ENCODE results near the gene CD68.
A peak's percentile ranks its signal among the peaks of the same experiment; 100 is the strongest.

Gene CD68

DNA sequence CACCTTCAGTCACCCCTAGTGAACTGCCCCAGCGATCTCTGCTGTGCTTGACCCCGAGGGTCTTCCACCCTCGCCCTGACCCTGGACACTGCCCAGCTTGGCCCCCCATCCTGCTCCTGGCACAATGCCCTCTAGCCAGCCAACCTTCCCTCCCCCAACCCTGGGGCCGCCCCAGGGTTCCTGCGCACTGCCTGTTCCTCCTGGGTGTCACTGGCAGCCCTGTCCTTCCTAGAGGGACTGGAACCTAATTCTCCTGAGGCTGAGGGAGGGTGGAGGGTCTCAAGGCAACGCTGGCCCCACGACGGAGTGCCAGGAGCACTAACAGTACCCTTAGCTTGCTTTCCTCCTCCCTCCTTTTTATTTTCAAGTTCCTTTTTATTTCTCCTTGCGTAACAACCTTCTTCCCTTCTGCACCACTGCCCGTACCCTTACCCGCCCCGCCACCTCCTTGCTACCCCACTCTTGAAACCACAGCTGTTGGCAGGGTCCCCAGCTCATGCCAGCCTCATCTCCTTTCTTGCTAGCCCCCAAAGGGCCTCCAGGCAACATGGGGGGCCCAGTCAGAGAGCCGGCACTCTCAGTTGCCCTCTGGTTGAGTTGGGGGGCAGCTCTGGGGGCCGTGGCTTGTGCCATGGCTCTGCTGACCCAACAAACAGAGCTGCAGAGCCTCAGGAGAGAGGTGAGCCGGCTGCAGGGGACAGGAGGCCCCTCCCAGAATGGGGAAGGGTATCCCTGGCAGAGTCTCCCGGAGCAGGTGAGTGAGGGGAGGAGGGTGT, 20.7 kb upstream of the CD68 start, which contains the start of gene TNFSF13:
Gene TNFSF13, plus strand, starts transcription at position 207 of the 776 bp plus-strand sequence. Its CDS starts 290 bp downstream, at position 497.
- peak; percentile 29 for FAIRE-seq

GRCh38 chr17:7559320-7560171, 19.9 kb upstream of the CD68 start:
- no peak for FAIRE-seq
- DNase-seq (ENCODE audit: extremely low spot score, insufficient read length, low read depth): no peak

More for the DNA sequence above, 20.7 kb upstream of the CD68 start, which contains the start of gene TNFSF13:
- DNase-seq (ENCODE audit: extremely low spot score, insufficient read length, low read depth): no peak

DNA sequence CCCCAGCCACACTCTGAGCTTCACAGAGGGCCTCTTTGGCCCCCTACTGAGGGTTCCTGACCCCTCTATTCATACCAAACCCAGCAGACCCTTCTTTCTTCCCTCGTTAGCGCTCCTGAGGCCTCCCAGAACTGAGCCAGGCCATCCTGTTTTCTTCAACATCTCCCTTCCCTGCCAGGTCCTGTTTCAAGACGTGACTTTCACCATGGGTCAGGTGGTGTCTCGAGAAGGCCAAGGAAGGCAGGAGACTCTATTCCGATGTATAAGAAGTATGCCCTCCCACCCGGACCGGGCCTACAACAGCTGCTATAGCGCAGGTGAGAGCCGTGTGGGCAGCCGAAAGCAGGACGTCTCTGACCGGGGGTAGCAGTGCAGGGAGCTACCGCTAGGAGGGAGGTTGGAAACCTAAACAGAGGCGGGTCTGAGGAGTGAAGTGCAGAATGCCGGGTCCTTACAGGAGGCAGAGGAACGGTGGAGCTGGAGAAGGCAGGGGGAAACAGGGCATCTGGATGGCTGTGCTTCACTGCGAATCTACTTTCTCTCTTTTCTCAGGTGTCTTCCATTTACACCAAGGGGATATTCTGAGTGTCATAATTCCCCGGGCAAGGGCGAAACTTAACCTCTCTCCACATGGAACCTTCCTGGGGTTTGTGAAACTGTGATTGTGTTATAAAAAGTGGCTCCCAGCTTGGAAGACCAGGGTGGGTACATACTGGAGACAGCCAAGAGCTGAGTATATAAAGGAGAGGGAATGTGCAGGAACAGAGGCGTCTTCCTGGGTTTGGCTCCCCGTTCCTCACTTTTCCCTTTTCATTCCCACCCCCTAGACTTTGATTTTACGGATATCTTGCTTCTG, 19.0 kb upstream of the CD68 start:
- FAIRE-seq: no peak
- no peak for DNase-seq (ENCODE audit: extremely low spot score, insufficient read length, low read depth)

- DNase-seq (ENCODE audit: extremely low spot score, insufficient read length, low read depth) (peak; percentile 71), FAIRE-seq (peak; percentile 94)
These were observed 18.3 kb upstream of the CD68 start for GRCh38 chr17:7561028-7561575.

DNA sequence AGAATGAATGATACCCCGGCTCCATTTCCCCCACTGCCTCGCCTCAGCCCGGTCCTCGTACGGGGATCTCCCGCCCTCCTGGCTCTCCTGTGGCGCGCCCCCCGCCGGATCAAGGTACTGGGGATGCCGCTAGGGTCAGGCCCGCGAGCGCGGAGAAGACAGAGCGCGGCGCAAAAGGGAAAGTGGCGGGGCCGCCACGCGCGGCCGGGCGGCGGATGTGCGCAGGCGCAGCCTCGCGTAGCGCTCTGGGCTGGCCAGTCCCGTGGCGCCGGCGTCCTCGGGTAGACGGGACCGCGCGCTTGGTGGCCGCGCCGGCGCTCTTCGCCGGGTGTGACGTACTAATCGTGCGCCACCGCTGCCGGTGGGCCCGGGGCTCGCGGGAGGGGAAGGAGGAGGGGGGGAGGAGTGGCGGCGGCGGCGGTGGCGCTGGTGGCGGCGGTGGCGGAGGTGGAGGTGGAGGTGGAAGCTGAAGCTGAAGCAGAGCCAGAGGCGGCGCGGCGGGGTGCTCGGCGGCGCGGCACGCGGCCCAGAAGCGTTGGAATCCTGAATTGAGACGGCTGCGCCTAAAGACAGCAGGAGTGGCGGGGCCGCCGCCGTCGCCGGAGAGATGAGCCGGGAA, 17.7 kb upstream of the CD68 start, which contains the start of gene SENP3:
Gene SENP3, plus strand, starts transcription at position 331 of the 619 bp plus-strand sequence. CDS start 1,158 bp downstream, outside the sequence.
- FAIRE-seq: peak; percentile 87
- peak; percentile 97 for DNase-seq (ENCODE audit: extremely low spot score, insufficient read length, low read depth)

DNA sequence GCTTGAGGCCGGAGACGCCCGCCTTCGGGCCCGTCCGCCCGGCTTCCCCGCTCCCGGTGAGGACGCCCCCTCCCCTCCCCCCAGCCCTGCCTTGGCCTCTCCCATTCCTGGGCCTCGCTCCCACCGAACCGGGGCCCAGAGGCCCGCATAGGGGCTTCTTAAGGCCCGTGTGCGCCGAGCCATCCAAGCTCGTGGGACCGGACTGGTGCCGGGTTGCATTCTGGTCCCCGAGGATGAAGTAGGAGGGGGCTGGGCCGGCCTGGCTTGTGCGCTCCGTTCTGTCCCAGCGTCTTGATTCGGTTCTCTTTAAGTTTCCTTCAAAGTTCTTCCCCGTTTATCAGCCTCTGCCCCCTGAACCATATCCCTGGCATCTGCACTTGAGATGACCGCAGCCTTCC, 17.2 kb upstream of the CD68 start:
- DNase-seq (ENCODE audit: extremely low spot score, insufficient read length, low read depth) (no peak), FAIRE-seq (no peak)

DNA sequence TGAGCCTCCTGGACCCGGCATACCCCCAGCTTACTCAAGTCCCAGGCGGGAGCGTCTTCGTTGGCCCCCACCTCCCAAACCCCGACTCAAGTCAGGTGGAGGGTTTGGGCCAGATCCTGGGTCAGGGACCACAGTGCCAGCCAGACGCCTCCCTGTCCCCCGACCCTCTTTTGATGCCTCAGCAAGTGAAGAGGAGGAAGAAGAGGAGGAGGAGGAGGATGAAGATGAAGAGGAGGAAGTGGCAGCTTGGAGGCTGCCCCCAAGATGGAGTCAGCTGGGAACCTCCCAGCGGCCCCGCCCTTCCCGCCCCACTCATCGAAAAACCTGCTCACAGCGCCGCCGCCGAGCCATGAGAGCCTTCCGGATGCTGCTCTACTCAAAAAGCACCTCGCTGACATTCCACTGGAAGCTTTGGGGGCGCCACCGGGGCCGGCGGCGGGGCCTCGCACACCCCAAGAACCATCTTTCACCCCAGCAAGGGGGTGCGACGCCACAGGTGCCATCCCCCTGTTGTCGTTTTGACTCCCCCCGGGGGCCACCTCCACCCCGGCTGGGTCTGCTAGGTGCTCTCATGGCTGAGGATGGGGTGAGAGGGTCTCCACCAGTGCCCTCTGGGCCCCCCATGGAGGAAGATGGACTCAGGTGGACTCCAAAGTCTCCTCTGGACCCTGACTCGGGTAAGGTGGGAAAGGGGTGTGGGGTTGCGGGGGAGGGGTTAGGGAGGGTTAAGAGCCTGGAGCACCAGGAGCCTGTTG, 16.1 kb upstream of the CD68 start:
- FAIRE-seq (no peak), DNase-seq (ENCODE audit: extremely low spot score, insufficient read length, low read depth) (no peak)

DNA sequence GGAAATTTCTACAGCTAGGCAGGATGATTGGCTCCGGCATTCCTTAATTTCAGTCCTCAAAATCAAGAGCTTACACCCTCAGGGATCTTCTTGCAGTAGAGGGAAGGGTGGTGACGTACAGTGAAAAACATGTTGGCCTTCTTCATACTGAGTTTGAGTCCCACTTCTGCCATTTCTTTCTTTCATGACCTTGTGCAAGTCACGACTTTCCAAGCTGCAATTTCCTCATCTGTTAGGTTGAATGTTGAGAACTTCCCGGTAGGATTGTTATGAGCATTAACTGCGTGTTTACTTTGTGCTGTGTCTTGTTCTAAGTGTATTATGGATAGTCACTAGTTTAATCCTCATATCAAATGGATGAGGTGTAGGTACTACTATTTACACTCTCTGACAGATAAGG, 9.9 kb upstream of the CD68 start:
- FAIRE-seq (no peak), DNase-seq (ENCODE audit: extremely low spot score, insufficient read length, low read depth) (no peak)

DNA sequence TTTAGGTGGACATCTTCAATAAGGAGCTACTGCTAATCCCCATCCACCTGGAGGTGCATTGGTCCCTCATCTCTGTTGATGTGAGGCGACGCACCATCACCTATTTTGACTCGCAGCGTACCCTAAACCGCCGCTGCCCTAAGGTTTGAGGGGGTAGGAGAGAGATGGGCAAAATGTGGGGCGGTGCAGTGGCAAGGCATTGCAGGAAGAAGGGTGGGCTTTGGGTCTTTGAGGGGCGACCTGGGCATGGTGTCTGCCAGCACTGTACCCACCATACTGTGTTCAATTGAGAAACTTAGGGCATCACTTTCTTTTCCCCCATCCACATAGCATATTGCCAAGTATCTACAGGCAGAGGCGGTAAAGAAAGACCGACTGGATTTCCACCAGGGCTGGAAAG, 9.1 kb upstream of the CD68 start:
- no peak for FAIRE-seq
- DNase-seq (ENCODE audit: extremely low spot score, insufficient read length, low read depth): no peak

- FAIRE-seq (peak; percentile 99), DNase-seq (ENCODE audit: extremely low spot score, insufficient read length, low read depth) (no peak)
These were observed 7.2 kb upstream of the CD68 start for GRCh38 chr17:7572338-7572587.

DNA sequence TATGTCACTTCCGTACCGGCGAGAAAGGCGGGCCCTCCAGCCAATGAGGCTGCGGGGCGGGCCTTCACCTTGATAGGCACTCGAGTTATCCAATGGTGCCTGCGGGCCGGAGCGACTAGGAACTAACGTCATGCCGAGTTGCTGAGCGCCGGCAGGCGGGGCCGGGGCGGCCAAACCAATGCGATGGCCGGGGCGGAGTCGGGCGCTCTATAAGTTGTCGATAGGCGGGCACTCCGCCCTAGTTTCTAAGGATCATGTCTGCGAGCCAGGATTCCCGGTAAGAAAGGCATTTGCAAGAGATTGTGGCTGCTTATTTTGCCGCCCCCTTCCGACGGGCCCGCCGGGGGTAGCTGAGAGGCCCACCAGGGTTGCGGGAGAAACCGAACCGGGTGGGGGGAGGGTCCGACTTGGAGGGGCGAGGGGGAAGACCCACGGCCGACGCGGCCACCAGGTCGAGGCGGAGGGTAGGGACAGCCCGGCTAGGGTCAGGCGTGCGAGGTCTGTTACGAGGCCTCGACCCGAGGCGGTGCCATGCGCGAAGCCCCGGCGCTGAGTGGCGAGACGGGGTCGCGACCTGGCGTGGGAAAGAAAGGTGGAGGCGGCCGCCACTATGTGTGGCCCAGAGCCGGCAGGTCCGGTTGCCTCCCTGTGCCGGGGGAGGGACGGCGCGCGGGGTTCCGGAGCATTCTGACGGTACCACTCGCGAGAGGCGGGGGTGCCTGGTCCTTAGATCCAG, 6.7 kb upstream of the CD68 start:
- DNase-seq (ENCODE audit: extremely low spot score, insufficient read length, low read depth): peak; percentile 98
- FAIRE-seq: no peak

GRCh38 chr17:7573324-7574080, 5.9 kb upstream of the CD68 start:
- peak; percentile 80 for DNase-seq (ENCODE audit: extremely low spot score, insufficient read length, low read depth)
- FAIRE-seq: peak; percentile 88

DNA sequence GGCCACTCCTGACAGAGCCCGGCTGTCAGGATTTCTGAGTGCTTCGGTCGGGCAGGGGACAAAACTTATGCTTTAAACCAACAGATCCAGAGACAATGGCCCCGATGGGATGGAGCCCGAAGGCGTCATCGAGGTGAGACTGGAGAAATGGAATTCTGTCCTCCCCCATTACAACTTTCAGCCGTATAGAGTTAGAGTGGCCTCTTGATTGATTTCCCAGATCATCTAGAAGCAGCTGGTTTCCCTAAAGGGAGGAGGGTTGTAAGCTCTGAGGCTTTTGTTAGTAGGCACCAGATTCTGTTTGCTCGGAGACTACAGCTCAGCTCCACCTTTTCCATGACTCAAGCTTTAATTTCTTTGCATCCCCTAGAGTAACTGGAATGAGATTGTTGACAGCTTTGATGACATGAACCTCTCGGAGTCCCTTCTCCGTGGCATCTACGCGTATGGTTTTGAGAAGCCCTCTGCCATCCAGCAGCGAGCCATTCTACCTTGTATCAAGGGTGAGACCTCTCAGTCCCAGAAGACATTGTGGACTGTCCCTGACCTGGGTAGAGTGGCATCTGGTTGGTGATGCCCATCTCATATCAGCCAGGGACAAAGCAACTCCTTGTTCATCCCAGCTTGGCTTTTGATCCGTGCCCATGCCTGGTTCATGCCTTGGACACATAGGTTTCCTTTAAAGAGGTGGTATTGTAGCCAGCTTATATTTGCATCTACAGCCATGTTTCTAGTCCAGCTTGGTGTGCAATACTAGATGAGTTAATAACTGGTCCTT, 5.1 kb upstream of the CD68 start:
- no peak for FAIRE-seq

DNA sequence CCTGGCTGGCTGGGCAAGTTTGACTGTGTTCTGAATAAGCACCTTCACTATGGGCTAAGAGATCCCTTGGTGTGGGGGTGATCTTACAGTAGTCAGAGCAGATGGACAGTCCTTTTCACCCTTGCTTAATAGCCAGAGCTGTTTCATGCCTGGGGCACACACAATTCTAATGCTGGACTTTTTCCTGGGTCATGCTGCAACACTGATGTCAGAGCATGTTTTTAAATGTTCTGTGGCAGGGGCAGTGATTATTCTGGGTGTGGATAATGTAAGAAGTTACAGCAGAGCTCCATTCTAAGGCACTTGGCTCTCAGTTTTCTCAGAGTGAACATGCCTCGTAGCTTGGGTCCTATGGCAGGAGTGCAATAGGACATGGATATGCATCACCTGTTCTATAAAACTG, 4.0 kb upstream of the CD68 start:
- no peak for FAIRE-seq

More for the DNA sequence above, 5.1 kb upstream of the CD68 start:
- no peak for DNase-seq (ENCODE audit: extremely low spot score, insufficient read length, low read depth)

DNA sequence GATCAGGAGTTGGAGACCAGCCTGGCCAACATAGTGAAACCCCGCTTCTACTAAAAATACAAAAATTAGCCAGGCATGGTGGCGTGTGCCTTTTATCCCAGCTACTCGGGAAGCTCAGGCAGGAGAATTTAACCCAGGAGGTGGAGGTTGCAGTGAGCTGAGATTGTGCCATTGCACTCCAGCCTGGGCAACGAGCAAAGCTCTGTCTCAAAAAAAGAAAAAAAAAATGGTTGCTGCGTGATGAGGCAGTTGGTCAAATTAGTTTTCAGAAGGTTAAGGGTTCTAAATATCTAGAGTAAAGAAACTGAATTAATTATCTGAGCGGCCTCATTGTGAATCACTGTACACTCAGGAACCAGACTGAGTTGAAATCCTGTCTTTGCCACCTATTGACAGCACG, 3.5 kb upstream of the CD68 start:
- no peak for FAIRE-seq
- no peak for DNase-seq (ENCODE audit: extremely low spot score, insufficient read length, low read depth)

More for the DNA sequence above, 4.0 kb upstream of the CD68 start:
- no peak for DNase-seq (ENCODE audit: extremely low spot score, insufficient read length, low read depth)

GRCh38 chr17:7576432-7576937, 3.0 kb upstream of the CD68 start:
- DNase-seq (ENCODE audit: extremely low spot score, insufficient read length, low read depth): no peak
- no peak for FAIRE-seq
